SH-SY5Y (cell line): Measurements from ENCODE around the gene MAPK11.

Experiments
- GATA2 ChIP-seq: IDR thresholded peaks from 2 replicates; pipeline ENCODE4 v1.6.1; 2011; ENCODE audit warnings: mild to moderate bottlenecking, low read depth, low read length
- GATA3 ChIP-seq: IDR thresholded peaks from 2 replicates; pipeline ENCODE4 v1.6.1; 2011; ENCODE audit warnings: low read depth, mild to moderate bottlenecking, low read length, moderate library complexity

GRCh38 chr22:50281384-50281760 lies 11.2 kb upstream of the MAPK11 start:
- TF ChIP-seq GATA2 (no peak), GATA3 (no peak)
